Muscle of leg (tissue), 11 donors: ENCODE results near the gene PPP1R18. TPM values are rescaled to one million over a fixed set of nuclear protein-coding genes. Genes with fewer than 3 reads are reported as not detected.

ENCODE experiments used
- DNase-seq: peaks from one replicate; pipeline ENCODE4 v3.0.0; 2013
- H3K27ac ChIP-seq: one replicate; pipeline ENCODE4 v1.5.1; 2013; ENCODE audit warnings: mild to moderate bottlenecking, low read length, control low read depth
- H3K27me3 ChIP-seq: one replicate; pipeline ENCODE4 v1.6.1; 2013; ENCODE audit warnings: low read length; ENCODE audit not compliant: control insufficient read depth, insufficient read depth
- H3K36me3 ChIP-seq: one replicate; pipeline ENCODE4 v1.6.1; 2013; ENCODE audit warnings: low read length; ENCODE audit not compliant: control insufficient read depth, insufficient read depth
- H3K4me1 ChIP-seq: one replicate; pipeline ENCODE4 v1.6.1; 2013; ENCODE audit warnings: low read length; ENCODE audit not compliant: control insufficient read depth, insufficient read depth
- H3K4me3 ChIP-seq: one replicate; pipeline ENCODE4 v1.5.1; 2013; ENCODE audit warnings: low read length, control low read depth
- H3K9me3 ChIP-seq: replicated peaks from 2 replicates; pipeline ENCODE4 v1.6.1; 2013; ENCODE audit warnings: low read depth, low read length; ENCODE audit not compliant: control insufficient read depth
- WGBS: methylation state at CpG from one replicate; pipeline ENCODE4 v1.1.5; 2013; ENCODE audit warnings: missing lambda C conversion rate; ENCODE audit not compliant: insufficient coverage; 5-methylcytosine and 5-hydroxymethylcytosine counted together
- polyA plus RNA-seq, 8 donors: library from polyadenylated mRNA; unstranded; fragments of 120-200 nt; gene quantifications; one replicate each; pipeline versions ENCODE4 v1.2.1 to v1.2.3, GENCODE V29; 2013; ENCODE audit warnings: inconsistent platforms in 1 of 8, low replicate concordance in 1 of 8; ENCODE audit not compliant: insufficient read length in 8 of 8, insufficient read depth in 1 of 8
- total RNA-seq: library from RNA; stranded (reverse); fragments of 120-200 nt; gene quantifications from one replicate; pipeline ENCODE4 v1.2.4, GENCODE V29; 2013

PPP1R18 gene
- total and polyA plus RNA-seq, 9 donors, result 19.3 to 54.3 (median 44.5) TPM

DNA sequence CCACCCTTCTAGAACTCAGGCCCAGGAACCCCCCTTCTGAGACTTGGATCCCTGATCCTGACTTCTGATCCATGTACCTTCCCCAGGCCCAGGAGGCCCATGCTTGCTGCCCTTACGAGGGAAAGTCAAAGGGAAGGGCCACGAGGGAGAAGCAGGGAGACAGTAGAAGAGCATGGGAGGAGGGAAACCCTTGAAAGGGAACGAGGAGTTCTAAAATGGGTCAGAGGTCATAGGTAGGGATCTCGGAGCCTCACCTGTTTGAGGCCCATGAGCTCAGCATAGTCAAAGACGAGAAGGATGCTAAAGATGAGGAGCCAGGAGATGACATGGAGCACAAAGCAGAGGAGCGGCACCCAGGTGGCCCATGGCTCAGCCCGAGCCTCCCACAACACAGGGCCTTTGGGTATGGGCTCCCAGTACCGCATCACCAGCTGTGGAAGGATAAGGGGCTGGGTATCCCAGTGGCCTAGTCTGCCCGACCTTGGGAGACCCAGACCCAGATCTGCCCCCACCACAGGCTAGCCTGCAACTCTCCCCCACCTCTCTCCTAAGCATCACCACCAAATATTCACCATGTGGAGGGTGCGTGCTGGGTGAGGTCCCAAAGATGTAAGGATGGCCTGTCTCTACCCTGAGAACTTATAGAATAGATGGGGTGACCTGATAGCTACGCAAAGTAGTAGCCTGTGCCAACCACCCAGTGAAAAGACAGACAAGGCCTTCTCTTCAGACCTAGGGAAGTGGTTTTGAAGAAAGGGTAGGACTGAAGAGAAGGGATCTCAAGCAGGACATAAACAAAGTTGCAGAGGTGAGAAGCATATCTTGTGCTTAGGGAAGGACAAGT is 2.8 kb upstream of the PPP1R18 start:
- Histone ChIP-seq H3K27me3 (no peaks in the 10 kb centered on the region), H3K4me1 (peaks cover 55% of the 10 kb centered on the region), H3K9me3 (no peaks in the 10 kb centered on the region), H3K27ac (peak overlapping the region; percentile 99), H3K36me3 (peaks cover 29% of the 10 kb centered on the region), H3K4me3 (peak overlapping the region; percentile 82)
- no peak for DNase-seq
- 77% methylated on average over 8 of the region's 11 CpGs for WGBS

DNA sequence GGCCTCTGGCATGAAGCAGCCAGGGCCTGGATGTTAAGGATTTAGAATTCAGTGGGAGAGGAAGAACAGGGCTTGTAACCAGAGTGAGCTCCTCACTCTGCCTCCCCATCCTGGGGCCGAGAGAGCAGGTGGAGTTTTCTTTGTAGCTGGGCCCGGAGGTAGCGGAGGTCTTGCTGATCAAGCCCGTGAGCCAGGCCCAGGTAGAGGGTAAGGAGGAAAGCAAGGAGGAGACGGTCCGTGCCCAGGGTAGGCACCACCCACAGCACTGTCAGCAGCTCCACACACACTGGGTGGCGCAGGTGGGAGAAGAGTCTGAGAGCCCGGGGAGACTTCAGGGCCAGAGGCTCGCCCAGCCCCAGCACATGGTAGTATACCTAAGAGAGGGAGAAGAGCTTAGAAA is 2.1 kb upstream of the PPP1R18 start:
- Histone ChIP-seq H3K27me3 (no peaks in the 10 kb centered on the region), H3K9me3 (no peaks in the 10 kb centered on the region), H3K27ac (peak overlapping the region; percentile 99), H3K4me3 (peak overlapping the region; percentile 99), H3K36me3 (peaks cover 29% of the 10 kb centered on the region), H3K4me1 (peaks cover 61% of the 10 kb centered on the region)
- DNase-seq, result no peak
- no CpG with 5 or more reads among the region's 9 CpGs for WGBS

DNA sequence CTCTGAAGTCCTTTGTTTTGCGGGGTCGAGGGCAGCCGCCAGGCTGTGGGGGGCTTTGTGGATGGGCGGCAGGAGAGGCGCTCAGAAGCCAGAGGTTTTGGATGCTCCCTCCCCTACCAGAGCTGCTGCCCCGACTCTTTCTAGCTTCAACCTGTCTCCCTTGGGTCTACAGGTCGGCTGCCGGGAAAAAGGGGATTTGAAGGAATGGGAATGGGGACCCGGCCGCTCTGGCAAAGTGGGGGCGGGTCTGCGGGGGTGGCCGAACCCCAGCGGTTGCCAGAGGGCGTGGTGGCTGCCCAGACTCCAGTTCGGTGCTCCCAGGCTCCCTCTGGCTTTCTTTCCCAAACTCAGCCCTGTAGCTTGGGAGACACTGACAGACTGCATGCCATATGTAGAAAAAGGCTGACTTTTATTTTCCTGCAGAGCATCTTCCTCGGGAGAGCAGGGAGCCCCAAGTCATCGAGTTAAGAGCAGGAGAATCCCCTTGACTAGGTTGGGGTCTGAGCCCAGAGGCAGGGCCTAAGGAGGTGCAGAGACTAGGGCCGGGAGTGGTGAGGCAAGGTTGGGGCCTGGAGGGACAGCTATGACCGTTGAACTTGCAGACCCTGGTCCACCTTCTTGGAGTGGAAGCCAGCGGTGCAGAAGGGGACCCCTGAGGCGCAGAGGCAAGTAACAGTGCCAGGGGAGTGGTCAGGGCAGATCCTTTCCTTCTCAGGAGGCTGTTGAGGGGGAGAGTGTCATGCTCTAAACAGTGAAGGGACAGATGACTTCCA is 1.4 kb upstream of the PPP1R18 start:
- peak overlapping the region; percentile 99 for H3K27ac ChIP-seq
- H3K4me1 ChIP-seq, result peaks cover 68% of the 10 kb centered on the region
- peak; percentile 79 for DNase-seq
- no peaks in the 10 kb centered on the region for H3K27me3 ChIP-seq
- peak overlapping the region; percentile 99 for H3K4me3 ChIP-seq
- WGBS, result 1% methylated on average over 6 of the region's 22 CpGs
- H3K9me3 ChIP-seq, result no peaks in the 10 kb centered on the region
- peaks cover 35% of the 10 kb centered on the region for H3K36me3 ChIP-seq

DNA sequence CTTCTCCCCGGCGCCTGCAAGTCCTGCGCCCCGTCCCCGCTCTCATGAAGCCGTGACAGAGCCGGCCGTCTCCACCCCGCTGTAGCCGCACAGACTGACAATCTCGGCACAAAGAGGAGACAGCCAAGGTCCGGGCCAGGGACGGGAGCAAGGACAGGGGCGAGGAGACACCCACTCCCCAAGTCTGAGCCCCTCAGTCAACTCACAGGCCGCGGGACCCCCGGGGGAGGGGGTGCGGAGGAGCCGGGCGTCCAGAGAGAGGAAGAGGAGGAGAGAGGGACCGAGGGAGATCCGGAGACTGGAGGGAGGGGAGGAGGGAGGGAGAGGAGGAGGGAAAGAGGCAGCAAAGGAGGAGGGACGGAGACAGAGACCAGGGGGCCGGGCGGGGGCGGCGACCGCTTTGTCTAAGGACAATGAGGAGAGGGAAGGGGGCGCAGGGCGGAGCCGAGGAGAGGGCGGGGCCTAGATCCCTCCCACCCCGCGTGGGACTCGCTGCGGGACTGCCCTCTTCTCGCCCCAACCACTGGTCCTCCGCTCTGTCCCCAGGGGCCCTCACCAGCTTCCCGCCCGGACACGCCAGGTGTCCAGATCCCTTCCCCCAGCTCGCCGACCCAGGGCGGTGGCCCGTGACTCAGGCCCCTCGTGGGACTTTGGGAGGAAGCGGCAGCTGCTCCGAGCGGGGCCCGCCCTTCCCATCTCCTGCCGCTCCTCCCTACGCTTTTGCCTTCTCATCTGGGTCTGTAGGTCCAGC is 638 bp upstream of the PPP1R18 start:
- H3K27ac ChIP-seq, result peak overlapping the region; percentile 99
- peak overlapping the region; percentile 99 for H3K4me3 ChIP-seq
- H3K36me3 ChIP-seq, result peaks cover 41% of the 10 kb centered on the region
- 0% methylated on average over 39 of the region's 52 CpGs for WGBS
- no peaks in the 10 kb centered on the region for H3K27me3 ChIP-seq
- DNase-seq, result peak; percentile 99
- H3K4me1 ChIP-seq, result peaks cover 76% of the 10 kb centered on the region
- no peaks in the 10 kb centered on the region for H3K9me3 ChIP-seq

DNA sequence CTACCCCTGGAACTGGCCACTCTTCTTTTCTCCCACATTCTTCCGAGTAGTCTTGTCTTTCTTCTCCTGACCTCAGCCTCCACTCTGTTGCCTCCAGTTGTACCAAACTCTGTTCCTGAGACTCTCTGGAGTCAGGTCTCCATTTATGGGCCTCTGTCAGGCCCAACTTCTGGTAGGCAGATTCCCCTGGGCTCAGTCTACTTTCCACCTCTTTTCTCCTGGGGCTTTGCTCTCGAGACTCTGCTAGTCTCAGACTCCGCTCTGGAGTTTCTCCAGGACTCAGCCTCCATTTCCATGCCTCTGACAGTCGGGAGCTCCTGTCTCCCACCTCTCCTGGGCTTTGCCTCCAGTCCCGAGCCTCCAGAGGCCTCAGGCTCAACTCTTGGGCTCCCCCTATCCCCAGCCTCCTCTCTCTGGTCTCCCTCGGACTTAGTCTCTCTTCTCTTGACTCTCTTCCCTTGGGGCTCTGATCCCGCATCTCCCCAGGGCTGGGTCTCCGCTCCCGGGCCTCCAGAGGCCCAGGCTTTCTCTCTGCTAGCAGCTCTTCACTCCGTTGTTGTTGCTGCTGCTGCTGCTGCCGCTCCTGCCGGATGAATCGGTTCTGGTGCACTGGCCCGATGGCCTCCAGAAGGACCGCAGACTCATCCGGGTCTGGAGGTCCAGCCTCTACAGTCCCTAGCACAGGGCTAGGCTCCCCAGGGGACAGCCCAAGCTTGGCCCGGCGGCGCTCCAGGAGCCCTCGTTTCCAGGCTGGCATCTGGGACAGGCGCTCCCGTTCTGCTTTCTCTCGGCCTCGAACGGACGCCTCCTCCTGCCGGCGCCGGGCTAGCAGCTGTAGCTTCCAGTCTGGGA is 1.1 kb downstream of the PPP1R18 start:
- WGBS, result 29% methylated on average over 28 of the region's 29 CpGs
- H3K36me3 ChIP-seq, result peaks cover 49% of the 10 kb centered on the region

DNA sequence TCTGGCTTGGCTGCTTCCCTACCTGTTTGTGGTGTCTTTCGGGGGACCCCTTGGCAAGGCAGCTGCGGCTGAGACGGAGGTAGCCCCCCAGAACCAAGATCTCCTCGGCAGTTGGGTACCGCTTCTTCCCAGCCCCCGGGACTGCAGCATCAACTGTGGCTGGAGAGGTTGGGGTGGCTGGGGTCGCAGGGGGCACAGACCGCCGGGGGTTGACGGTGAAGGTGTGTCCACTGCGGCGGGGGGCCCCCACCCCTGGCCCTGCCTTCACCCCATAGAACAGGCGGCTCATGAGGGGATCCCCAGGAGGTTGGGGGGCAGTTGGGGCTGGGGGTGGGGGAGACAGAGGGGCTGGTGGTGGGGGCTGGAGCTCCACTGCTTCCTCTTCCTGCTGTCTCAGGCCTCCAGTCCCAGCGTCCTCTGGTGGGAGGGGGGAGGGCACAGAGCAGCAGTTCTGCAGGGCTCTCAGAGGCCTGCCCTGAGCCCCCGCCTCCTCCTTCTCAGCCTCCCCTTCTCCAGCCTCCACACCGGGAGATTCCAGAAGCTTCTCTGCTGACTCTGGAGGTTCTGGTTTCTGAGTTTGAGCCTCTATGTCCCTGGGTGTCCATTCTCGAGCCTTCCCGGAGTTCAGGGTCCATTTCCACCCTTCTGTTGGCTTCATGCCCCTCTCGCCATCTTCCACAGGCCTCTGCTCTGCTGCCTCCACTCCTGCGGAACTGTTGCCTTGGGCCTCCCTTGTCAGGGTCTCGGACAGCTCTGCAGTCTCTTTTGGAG is 1.9 kb downstream of the PPP1R18 start:
- Histone ChIP-seq H3K36me3 (peaks cover 54% of the 10 kb centered on the region), H3K27ac (peak overlapping the region; percentile 99), H3K4me1 (peaks cover 80% of the 10 kb centered on the region), H3K9me3 (no peaks in the 10 kb centered on the region), H3K27me3 (no peaks in the 10 kb centered on the region), H3K4me3 (peak overlapping the region; percentile 99)
- WGBS, result 25% methylated on average over 7 of the region's 21 CpGs
- peak; percentile 66 for DNase-seq

More for the DNA sequence above, 1.1 kb downstream of the PPP1R18 start:
- DNase-seq, result peak; percentile 26
- peaks cover 80% of the 10 kb centered on the region for H3K4me1 ChIP-seq
- H3K27ac ChIP-seq, result peak overlapping the region; percentile 99
- H3K9me3 ChIP-seq, result no peaks in the 10 kb centered on the region
- H3K27me3 ChIP-seq, result no peaks in the 10 kb centered on the region
- peak overlapping the region; percentile 99 for H3K4me3 ChIP-seq

DNA sequence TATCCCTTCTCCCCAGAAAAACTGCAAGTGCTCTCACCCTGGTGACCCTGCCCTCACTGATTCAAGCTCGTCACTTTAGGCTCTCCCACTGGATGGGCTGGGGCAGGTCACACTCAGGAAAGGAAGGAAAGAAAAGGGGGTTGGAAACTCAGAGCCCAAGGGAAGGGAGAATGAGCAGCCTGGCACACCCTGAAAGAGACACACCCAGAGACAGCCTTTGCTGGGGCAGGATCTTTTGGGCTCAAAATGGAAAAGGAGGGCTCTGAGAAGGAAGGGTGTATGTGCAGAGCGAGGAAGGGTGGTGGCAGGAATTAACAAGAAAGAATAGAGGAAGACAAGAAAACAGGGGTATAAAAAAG is 2.5 kb downstream of the PPP1R18 start:
- no peaks in the 10 kb centered on the region for H3K9me3 ChIP-seq
- peak overlapping the region; percentile 90 for H3K27ac ChIP-seq
- peak; percentile 12 for DNase-seq
- WGBS, result 13% methylated on average over 1 of the region's 2 CpGs
- peak overlapping the region; percentile 99 for H3K4me3 ChIP-seq
- peaks cover 80% of the 10 kb centered on the region for H3K4me1 ChIP-seq
- peaks cover 54% of the 10 kb centered on the region for H3K36me3 ChIP-seq
- no peaks in the 10 kb centered on the region for H3K27me3 ChIP-seq

DNA sequence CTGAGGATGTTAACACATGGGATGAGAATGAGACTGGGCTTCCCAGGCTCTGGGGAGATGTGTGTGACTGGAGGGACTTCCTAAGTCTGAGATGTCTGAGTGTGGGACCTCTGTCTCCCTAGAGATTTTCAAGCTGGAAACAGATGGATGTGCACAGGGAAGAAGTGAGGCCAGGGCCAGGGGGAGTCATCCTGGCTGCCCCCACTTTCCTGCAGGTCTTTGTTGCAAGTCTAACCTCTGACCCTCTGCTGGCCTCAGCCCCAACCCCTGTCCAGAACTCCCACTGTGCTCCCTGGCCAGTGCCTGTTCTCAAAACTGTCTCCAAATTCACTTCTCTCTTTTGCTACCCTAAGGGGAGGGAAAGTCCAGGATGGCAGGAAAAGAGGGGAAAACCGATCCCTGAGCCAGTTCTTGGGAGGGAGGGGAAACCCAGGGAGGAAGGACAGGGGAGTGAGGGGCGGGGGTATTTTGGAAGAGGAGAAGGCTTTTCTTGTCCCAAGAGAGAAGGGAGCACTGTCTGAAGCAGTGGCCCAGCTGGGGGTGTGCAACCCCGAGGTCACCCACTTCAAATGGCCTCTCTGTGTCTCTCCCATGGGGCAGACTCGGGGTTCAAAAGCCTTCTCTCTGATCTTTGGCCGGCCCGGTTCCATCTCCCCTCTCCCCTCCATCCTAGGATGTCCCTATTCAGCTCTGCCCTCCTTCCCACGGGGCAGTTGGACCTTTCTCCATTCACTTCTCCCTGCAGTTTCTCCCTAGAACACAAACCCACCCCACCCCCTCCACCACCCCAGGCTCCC is 3.1 kb downstream of the PPP1R18 start:
- H3K27ac ChIP-seq, result peak overlapping the region; percentile 90
- no peaks in the 10 kb centered on the region for H3K9me3 ChIP-seq
- peak overlapping the region; percentile 99 for H3K4me3 ChIP-seq
- peaks cover 75% of the 10 kb centered on the region for H3K4me1 ChIP-seq
- 0% methylated on average over 4 of the region's 7 CpGs for WGBS
- DNase-seq, result peak; percentile 32
- H3K36me3 ChIP-seq, result peaks cover 56% of the 10 kb centered on the region
- no peaks in the 10 kb centered on the region for H3K27me3 ChIP-seq
